GM12891 (cell line): ENCODE results near the gene TMEM184C.

Experiments used
- DNase-seq: peaks from one replicate; pipeline ENCODE4 v3.0.0; 2011; ENCODE audit warnings: low spot score; ENCODE audit not compliant: insufficient read length
- FAIRE-seq: peaks from 2 replicates; lab custom pipeline; 2011; peaks lifted over from hg19 to GRCh38; lab: Jason Lieb, UNC
- PAX5 ChIP-seq: IDR thresholded peaks from 2 replicates; pipeline ENCODE4 v1.6.1; 2011; ENCODE audit warnings: low read length, moderate library complexity, mild to moderate bottlenecking; ENCODE audit not compliant: insufficient read depth, severe bottlenecking
- POLR2A ChIP-seq: IDR thresholded peaks from 2 replicates; pipeline ENCODE4 v1.6.1; 2011; ENCODE audit warnings: low read depth, low read length, control low read depth
- POLR2AphosphoS5 ChIP-seq: IDR thresholded peaks from 2 replicates; pipeline ENCODE4 v1.6.1; 2011; ENCODE audit warnings: low read depth, low read length, control low read depth
- POU2F2 ChIP-seq: IDR thresholded peaks from 2 replicates; pipeline ENCODE4 v1.6.1; 2011; ENCODE audit warnings: low read depth, mild to moderate bottlenecking, control low read depth, low read length, moderate library complexity
- SPI1 ChIP-seq: IDR thresholded peaks from 2 replicates; pipeline ENCODE4 v1.6.1; 2011; ENCODE audit warnings: low read depth, low read length, control low read depth
- TAF1 ChIP-seq: IDR thresholded peaks from 2 replicates; pipeline ENCODE4 v1.6.1; 2011; ENCODE audit warnings: low read depth, low read length, control low read depth

Gene TMEM184C

GRCh38 chr4:147714575-147715401 is 97.6 kb downstream of the TMEM184C start:
- FAIRE-seq (no peak), DNase-seq (no peak)
- no peak for TF ChIP-seq POU2F2
- TF ChIP-seq POLR2AphosphoS5: no peak
- TF ChIP-seq POLR2A: no peak
- no peak for TF ChIP-seq SPI1
- TF ChIP-seq TAF1: no peak
- TF ChIP-seq PAX5: no peak

GRCh38 chr4:147717878-147718277 is 100.7 kb downstream of the TMEM184C start:
- FAIRE-seq (no peak), DNase-seq (no peak)
- TF ChIP-seq TAF1: no peak
- TF ChIP-seq POLR2A: no peak
- no peak for TF ChIP-seq POLR2AphosphoS5
- no peak for TF ChIP-seq PAX5
- no peak for TF ChIP-seq SPI1
- no peak for TF ChIP-seq POU2F2
